ENCODE results near the gene CHST9.

DNA sequence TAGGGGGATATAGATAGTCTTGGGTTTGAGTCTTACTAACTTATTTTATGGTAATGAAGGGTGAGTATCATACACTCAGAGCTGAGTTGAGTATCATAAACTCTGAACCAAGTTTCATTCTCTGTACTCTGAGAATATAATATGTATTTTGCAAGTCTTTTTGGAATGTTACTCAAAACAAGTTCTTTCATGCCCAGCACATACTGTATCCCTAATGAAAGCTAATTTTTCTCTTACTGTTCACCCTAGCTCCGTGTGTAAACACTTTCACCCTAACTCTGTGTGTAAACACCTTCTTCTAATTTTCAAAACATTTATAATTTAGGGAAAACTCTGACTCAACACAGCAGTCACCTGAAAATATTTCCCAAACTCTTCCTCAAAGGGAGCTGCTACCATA is 29.7 kb upstream of the CHST9 start:
- TF ChIP-seq CTCF (optimal IDR thresholded peaks at IDR 0.05 in 1 of 3, IDR thresholded peaks at IDR 0.05 in 1 of 3, conservative IDR thresholded peaks at IDR 0.05 in 1 of 3; ENCODE audit: extremely low read depth in 1 of 3, insufficient read depth in 2 of 3, low read length in 3 of 3) (no peak), EZH2 (IDR thresholded peaks at IDR 0.05; ENCODE audit: low read length) (no peak)

Data from keratinocyte (primary cell).